ENCODE measurements around the gene ADTRP.

- TF ChIP-seq CTCF (optimal IDR thresholded peaks at IDR 0.05 in 1 of 3, IDR thresholded peaks at IDR 0.05 in 1 of 3, conservative IDR thresholded peaks at IDR 0.05 in 1 of 3; ENCODE audit: extremely low read depth in 1 of 3, insufficient read depth in 2 of 3, low read length in 3 of 3), result peak in 1 of 3 experiments; percentile 32
- no peak for TF ChIP-seq EZH2 (IDR thresholded peaks at IDR 0.05; ENCODE audit: low read length)
Measured at GRCh38 chr6:11675601-11676000, 103.0 kb downstream of the ADTRP start.
